HG03066 (cell line): ENCODE data around the gene CD44.

Experiments
- ATAC-seq: cut with Tn5 transposase; IDR thresholded peaks from one replicate; pipeline ENCODE4 v1.9.1; 2021; ENCODE audit warnings: low read depth; ENCODE audit not compliant: unreplicated experiment

CD44 gene

GRCh38 chr11:35250621-35251020 lies 111.7 kb downstream of the CD44 start:
- ATAC-seq: no peak

- no peak for ATAC-seq
Observed at GRCh38 chr11:35253237-35253636, 114.3 kb downstream of the CD44 start.

GRCh38 chr11:35255514-35255913 lies 116.5 kb downstream of the CD44 start:
- no peak for ATAC-seq

GRCh38 chr11:35256296-35256695 lies 117.3 kb downstream of the CD44 start:
- no peak for ATAC-seq

- ATAC-seq: peak; percentile 100
Observed at GRCh38 chr11:35257281-35257680, 118.3 kb downstream of the CD44 start.

GRCh38 chr11:35259529-35259928 lies 120.6 kb downstream of the CD44 start:
- ATAC-seq: no peak

- no peak for ATAC-seq
Observed at GRCh38 chr11:35260342-35260985, 121.5 kb downstream of the CD44 start.

GRCh38 chr11:35261197-35261596 lies 122.2 kb downstream of the CD44 start:
- no peak for ATAC-seq

GRCh38 chr11:35262056-35262455 lies 123.1 kb downstream of the CD44 start:
- ATAC-seq: no peak

- ATAC-seq: no peak
Observed at GRCh38 chr11:35262735-35263134, 123.8 kb downstream of the CD44 start.

GRCh38 chr11:35265755-35266454 lies 126.9 kb downstream of the CD44 start:
- ATAC-seq: no peak

- no peak for ATAC-seq
Observed at GRCh38 chr11:35267504-35267903, 128.5 kb downstream of the CD44 start.

GRCh38 chr11:35270342-35270741 lies 131.4 kb downstream of the CD44 start:
- no peak for ATAC-seq

- ATAC-seq: no peak
Observed at GRCh38 chr11:35271031-35271430, 132.1 kb downstream of the CD44 start.

GRCh38 chr11:35272391-35272902 lies 133.5 kb downstream of the CD44 start:
- peak; percentile 84 for ATAC-seq

GRCh38 chr11:35274909-35275785 lies 136.2 kb downstream of the CD44 start:
- no peak for ATAC-seq

GRCh38 chr11:35275786-35276170 lies 136.8 kb downstream of the CD44 start:
- no peak for ATAC-seq

GRCh38 chr11:35276396-35277145 lies 137.6 kb downstream of the CD44 start:
- ATAC-seq: no peak

GRCh38 chr11:35277827-35278226 lies 138.9 kb downstream of the CD44 start:
- ATAC-seq: no peak

GRCh38 chr11:35280727-35281126 lies 141.8 kb downstream of the CD44 start:
- no peak for ATAC-seq
